HG03095 (cell line): ENCODE measurements around the gene UQCC5.
A peak's percentile ranks its signal among the peaks of the same experiment; 100 is the strongest.

ENCODE experiments used
- ATAC-seq: cut with Tn5 transposase; IDR thresholded peaks from one replicate; pipeline ENCODE4 v1.9.1; 2021; ENCODE audit warnings: moderate library complexity; ENCODE audit not compliant: unreplicated experiment

Gene UQCC5

DNA sequence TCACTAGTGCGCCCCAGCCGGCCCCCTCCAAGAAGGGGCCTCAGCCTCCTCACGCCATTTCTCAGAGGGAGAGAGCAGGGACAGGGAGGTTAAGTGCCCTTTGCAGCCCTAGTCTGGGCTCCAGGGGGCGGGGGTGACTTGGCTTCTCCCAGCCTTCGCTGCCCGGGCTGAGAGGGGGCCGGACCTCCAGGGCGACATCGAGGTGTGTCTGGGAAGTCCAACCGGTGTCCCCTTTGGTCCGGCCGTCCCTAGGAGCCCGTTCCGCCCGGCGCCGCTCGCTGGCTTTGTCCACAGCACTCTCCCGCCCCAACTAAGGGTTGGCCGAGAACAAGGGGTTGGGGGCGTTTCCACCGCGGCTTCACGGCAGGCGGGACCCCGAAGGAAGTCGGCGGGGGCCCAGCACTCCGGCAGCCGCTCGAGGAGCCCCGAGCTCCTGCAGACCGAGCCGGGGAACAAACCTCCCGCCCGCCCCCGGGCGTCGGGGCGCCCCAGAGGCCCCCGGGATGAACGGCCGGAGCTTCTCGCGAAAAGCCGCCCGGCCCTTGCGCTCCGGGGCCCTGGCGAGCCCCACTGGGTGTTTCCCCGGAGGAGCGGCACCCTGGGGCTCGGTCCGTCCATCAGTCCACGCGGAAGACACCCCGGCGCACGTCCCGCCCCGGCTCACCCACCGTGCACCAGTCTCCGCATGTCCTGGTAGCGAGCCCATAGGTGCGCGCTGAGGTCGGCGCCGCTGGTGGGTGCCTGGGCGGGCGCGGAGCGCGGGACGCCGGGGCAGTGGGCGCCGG, 3.4 kb upstream of the UQCC5 start:
- no peak for ATAC-seq

DNA sequence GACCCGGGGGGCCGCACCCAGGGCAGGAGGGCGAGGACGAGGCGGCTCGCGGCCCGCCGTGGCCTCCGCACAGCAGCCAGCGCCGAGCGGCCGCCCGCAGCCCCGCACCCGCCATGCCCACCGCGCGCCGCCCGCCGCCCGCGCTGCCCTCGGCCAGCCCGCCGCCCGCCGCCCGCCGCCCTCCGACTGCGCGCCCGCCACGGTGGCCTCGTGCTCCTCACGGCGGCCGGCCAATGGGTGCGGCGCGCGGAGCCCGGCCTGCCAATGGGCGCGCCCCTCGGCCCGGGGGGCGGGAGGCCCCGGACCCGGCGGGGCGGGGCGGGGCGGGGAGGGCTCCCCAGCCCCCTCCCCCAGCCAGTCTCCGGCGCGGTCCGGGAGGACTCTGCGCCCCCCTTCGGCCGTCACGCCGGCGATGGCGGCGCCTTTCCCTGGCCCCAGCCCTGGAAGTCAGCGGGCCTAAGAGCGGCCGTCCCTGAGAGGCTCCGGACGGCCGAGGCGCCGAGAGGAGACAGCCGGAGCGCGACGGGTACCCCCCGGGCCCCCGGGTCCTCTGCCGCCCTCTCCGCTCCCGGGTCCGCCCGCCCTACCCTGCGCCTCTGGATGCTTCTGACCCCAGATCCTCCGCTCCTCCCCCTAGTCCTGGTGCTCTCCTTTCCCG, 2.7 kb upstream of the UQCC5 start, which contains the start of gene NT5DC2:
Gene NT5DC2, minus strand, starts transcription at position 235 of the 658 bp plus-strand sequence. Its CDS starts 120 bp downstream, at position 115.
- ATAC-seq: peak; percentile 32

DNA sequence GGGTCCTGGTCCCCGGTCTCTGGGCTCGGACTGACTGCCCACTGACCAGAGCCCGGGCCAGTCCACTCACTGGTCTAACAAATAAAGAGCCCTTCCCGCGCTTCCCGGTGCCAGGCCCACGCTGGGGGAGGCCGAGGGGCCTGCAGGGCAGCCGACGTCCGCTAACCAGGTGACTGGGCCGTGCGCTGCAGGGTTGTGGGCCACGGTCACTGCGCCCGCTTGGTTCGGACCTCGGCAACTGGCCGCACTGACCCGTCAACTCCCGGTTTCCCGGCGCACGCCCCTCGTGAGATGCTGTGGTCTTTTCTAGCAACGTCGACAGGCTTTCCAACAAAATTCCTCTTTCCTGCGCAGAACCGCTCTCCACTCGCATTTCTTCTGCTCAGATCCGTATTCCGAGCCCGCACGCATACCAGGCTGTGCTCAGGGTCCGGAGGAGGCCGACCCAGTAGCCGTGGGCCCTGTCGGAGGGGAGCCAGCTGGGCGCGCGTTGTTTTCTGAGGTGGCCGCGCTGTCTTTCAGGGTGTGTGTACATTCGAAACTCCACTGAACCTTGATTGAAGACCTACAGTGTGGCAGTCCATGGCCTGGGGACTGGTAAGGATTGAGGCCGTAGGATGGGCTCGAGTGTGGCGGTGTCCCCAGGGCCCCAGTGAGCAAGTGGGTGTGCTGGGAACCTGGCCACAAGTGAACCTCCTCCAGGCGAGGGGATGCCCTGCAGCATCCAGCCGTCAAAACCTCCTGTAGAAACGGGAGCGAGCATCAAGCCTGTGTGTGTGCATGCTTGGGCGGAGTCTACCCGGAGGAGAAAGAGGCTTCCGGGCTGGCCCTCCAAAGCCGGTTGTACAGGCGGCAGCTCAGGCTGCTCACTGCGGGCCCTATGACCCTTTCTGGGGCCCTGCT, 1.9 kb upstream of the UQCC5 start:
- no peak for ATAC-seq

DNA sequence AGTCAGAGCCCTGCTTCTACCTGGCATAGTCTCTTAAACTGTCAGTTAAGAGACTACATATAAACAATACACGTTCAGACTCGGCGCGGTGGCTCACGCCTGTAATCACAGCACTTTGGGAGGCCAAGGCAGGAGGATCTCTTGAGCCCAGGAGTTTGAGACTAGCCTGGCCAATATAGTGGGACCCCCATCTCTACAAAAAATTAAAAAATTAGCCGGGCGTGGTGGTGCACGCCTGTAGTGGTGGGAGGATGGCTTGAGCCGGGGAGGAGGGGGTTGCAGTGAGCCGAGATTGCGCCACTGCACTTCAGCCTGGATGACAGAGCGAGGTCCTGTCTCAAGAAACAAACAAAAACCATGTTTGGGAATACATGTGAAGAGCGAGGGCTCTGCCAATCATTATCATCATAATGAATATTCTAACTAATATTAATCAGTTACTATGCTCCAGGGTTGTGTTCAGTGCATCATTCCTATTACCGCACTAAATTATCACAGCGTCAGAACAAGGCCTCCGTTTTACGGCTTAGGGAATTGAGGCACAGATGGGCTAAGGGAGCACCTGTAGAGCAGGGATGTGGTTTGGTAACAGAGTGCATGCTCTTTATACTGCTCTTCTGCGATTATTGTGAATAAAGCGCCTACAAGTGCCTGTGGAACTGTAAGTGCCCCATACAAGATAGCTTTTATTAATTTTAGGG, 844 bp upstream of the UQCC5 start:
- ATAC-seq: no peak

DNA sequence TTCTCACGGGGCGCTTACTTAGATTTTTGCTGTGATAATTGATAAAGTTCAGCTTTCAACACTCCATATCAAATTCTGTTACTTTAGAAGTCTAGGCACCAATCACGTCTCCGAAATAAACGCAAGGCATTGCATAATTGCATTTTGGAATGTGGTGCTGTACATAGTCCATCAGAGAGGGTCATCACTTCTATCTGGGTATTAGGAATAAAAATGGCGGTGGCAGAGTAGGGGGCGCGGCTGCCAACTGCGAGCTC, 365 bp upstream of the UQCC5 start:
- ATAC-seq: no peak

DNA sequence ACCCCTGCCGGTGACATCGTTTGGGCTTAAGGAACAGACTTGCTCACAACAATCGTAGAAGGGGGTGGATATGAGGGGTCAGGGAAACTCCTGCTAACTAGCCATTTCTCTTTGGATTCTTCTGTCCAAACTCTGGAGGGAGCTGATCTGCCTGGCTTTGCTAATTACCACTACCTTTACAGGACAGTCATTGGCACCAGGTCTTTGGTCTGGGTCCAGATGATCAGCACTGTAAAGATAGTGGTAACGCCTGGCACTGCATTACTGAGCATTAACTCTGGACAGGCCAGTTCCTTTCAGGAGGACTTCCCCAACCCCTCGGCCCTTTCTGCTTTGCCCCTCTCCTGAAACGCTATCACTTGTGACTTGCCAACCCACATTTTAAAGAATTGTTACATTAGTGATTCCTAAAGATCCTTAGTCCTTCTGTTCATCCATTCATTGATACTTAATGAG, 788 bp downstream of the UQCC5 start:
- ATAC-seq: no peak

DNA sequence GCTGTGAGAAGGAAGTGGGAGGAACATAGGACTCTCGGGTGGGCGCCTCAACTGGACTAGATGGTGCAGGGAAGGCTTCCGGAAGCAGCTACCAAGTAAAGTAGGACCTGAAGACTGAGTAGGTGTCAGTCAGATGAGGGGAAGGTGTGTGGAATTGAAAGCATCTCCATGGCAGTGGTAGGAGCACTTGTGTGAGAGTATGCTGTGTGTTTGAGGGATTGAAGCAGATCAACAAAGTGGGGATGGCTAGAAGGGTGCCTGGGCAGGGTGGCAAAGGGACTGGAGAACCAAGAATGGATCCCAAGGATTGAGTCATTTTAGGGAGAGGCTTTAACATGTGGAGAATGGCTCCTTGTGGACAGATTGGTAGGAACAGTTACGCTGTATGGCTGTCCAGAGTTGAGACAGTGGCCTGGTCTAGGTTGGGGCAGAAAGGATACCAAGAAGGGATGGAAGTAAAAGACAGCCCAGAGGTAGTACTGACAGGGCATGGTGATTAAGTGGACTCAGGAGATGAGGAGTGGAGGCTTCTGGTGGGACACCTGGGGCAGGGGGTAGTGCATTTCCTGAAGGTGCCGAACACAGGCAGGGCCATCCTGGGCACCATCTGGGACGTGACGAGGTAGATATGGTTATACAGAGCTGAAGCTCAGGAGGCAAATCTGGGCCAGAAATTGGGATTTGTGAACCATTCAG, 1.5 kb downstream of the UQCC5 start:
- no peak for ATAC-seq

DNA sequence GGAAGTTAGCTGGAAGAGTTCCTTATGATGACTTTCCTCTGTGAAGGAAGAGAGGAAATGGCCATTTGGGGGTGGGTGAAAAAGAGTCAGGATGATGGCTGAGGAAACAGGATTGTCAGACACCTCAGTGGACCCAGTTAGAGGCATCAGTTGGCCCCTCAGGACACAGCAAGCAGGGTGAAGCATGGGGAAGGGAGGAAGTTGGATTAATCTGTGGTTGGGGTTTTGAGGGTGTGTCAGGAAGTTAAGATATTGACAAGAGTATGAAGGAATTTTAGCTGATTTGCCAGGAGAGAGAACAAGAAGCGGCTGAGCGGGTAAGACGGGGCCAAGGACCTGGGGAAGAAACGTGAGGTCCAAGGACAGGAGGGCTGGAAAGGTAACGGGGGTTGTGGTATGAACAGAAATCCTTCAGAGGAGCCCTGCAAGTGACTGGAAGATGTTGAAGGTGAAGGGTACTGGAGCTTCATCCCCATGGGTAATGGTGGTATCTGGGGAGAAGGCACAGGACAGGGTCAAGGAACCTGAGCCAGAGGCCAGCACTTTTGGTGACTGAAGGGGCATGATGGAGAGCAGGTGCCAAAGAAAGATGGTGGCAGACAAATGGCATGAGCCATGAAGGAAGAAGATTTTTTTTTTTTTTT, 2.7 kb downstream of the UQCC5 start:
- ATAC-seq: no peak

DNA sequence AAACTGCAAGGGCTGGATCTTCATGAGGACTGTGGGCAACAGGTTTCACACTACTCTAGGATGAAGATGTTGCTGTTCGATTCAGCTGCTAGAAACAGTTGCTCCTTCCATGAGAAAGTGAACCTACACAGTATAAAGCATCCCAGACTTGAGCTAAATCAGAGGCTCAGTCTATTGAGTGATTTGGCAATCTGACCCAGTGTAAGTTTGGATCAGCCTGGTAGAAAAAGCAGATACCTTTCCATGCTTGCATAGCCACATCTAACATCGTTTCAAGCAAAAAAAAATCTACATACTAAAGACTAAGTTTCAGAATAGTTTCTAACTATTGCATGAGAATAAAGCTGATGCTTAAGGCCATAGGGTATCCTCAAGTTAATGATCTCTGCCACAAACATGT, 4.6 kb downstream of the UQCC5 start:
- no peak for ATAC-seq

DNA sequence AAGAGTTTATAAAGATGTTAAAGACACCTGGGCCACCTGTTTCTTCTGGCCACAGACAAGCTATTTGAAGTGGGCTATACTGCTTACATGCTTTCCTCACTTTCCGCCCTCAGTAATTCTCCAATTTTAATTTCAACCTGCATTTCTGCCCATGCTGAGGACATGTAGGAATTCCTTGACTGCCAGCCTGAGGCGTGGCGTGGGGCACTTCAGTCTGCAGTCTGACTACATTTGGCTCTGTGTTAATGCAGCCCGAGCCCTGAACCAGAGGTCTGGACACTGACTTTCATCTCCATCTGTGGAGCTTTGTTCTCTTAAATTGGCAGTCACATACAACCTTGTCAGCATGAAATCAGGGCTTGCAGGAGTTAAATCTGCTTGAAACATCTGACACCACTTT, 8.5 kb downstream of the UQCC5 start:
- ATAC-seq: no peak

DNA sequence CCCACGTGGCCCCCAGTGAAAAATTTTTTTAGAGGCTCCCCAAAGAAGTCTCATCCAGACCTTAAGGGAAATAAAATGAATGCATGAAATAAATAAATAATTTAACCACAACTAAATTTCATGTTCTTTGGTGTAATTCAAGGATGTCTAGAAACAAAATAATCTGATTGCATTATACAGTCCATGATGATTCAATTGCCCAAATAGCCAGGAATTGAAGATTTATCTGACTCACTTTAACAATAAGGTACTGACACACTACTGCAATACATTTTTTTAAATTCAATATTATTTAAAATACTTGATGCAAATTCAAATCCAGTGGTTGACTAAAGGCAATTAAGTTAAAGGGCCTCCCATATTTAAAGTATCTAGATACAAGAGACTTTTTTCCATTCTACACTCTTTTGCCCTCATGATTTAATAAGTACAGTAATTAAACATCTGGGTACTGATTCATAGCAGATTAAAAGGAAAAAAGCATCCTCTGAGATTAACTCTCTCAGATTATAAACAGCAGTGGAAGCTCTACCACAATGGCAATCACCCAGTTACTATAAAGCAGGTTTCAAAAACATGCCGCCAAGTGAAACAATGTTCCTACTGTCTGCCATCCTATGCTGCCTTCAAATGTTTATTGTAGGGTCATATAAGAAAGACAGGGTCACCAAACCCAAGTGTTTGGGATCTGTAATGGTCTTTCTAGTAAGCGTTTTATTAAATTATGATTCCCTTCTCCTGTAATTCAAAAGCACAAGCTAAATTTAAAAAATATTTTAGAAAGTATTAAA, 9.9 kb downstream of the UQCC5 start:
- no peak for ATAC-seq

DNA sequence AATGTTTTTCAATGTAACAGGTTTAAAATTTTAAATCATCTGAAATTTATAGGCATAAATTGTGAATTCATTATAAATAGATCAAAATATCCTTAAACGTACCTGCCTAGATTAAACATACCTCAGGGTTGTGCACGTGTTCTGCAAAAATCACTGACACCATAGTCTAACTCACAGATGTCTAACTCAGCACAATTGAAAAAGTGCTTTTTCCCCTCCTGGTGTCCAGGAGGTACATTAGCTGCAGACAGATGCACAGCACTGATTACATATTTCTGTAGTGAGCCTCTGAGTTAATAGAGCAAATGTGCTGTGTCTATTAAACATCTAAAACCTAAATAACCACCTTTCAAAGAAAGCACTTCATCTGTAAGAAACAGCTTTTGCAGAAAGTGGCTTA, 10.7 kb downstream of the UQCC5 start:
- no peak for ATAC-seq

DNA sequence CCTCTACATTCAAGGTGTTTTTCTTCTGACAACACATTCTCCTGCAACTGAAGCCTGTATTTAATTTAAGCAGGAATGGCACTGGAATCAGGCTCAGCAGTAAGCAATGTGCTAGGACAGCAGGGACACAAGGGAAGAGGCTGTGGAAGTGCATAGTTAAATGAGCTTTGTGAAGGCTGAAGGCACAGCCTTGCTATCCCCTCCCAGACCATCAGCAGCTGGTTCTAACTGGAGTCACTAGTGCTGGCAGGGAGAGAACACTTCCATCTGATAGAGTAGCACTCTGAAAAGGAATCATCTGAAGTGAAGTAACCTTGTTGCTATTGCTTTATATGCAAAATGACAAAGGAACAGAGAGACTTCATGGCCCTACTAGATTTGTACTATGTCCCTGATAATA, 14.7 kb downstream of the UQCC5 start:
- no peak for ATAC-seq

DNA sequence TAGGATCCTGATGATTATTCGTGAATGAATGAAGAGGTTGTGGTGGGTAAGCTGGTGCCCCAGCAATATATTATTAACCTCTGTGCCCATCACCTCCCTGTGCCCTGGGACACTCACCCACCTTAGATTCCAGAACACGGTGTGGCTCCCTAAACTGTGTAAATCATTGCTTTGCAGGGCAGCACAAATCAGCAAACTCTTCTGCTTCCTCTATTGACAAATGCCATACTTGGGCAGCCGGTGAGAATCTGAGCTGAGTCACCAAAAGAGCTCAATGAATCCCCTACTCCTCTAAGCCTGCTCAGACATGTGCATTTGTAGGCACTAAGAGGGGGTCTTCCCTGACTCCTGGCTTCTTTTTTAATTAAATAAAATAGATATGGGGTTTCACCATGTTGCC, 15.7 kb downstream of the UQCC5 start:
- no peak for ATAC-seq

DNA sequence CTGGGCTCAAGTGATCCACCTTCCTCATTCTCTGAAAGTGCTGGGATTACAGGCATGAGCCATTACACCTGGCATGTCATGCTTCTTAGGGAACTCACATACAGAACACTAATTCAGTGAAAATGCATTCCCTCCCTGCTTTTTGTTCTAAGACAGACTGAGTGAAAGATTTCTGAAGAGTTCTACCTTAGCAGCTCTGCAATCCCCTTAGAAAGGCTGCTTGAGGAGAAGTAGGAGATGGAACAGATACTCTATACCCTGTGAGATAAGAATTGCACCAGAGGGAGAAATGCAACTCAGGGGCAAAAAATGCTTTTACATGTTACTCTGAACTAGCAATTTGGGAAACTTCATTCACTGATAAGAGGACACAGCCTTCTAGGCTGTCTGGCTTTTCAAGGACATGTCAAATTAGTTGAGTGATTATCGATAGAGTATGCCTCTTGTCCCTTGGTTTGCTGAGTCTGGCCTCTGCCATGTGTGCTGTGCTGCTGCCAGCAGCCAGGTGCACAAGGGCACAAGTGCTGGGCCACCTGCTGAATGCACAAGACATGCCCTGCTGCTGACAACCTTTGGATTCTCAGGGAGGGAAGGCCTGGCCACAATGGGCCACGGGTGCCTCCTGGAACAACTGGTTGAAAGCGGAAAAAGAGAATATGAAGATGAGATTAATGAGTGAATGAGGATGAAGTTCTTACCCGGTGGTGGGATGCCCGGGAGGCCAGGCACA, 17.8 kb downstream of the UQCC5 start:
- no peak for ATAC-seq

DNA sequence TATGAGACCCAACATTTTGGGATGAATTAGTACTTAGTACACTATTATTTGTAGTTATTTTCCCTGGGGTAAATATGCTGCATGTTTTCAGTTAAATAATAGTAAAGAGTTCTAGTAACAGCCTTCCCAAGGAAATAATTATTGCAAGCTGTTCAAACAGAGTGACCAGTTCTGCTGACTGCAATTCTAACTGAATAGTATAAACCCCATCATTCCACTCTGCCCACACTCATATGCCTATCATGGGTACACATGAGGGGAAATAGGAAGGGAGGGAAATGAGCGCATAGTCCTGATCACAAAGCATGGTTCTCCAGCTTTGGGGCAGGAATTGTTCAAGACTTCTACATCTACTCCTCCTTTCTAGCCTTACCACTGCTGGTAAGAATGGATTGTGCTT, 18.7 kb downstream of the UQCC5 start:
- no peak for ATAC-seq

DNA sequence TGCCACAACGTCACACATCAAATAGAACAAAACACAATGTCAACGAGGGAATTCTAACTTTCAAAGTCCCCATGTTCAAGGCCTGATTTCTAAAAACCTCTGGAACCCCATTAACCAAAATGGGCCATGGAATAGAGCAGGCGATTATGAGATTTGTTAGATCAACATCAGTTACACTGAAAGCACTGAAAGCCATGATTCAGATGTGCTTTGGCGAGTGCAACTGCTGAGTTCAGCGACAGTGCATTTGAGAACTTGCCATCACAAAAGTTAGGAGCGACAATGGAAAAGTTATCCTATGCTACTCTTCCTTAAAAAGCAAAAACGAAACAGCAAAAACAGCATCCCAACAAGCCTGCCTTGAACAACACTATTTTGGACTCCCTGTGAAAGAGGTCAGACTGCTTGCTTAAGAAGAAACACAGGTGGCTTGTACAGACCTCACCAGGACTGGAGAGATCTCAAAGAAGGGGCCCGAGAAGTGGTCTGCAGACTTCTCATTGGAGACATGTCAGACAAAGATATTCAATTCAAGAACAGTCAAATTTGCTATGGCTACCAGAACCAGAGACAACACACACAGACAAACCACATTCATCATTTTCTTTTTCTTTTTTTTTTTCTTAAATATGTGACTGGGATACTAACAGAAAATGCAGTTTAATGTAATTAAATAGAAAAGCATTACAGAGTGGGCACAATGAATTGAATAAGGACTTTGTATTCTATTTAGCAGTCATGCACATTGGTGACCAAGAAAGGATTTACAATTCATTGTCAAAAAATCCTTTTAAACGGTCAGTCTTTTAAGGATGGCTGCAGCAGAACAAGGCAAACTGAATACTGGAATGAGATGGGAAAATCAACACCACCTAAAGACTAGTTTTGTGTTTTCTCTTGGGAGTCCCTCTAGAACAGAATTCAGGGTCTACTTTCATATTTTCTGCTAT, 20.9 kb downstream of the UQCC5 start:
- ATAC-seq: no peak
